ENCODE measurements around the gene TEPSIN. TPM values are rescaled to one million over a fixed set of nuclear protein-coding genes. Genes with fewer than 3 reads are reported as not detected.

Gene TEPSIN
- total and polyA plus RNA-seq, 2 of the 8 experiments (the other 6 are each of a cell fraction or from before 2014, with no cell fraction given) = 22.9 to 28.0 TPM

DNA sequence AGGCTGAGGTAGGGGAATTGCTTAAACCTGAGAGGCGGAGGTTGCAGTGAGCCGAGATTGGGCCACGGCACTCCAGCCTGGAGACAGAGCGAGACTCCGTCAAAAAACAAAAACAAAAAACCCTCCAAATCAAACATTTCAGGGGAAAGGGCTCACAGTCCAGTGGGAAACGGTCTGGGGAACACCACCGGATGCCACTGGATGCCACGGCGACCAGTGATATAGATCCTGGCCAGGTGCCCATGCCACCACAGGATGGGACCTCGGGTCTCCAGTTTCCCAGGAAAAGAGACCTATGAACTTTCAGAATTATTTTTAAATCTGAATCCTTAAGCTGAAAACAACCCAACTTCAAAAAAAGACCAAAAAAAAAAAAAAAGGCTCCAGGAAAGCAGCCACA, 28.4 kb downstream of the TEPSIN start:
- no peak overlapping the region for H3K9ac ChIP-seq (replicated peaks in 1 of 4; ENCODE audit: extremely low read depth in 1 of 4, low read depth in 3 of 4, low read length in 3 of 4)
- CTCF ChIA-PET (ENCODE audit: partially characterized antibody) = interaction anchor here (0.7 to 2.9 kb wide), 8 partner anchors 10 to 327 kb away, joined by 3 to 16 read pairs (median 3); no protein-coding TSS in a partner anchor
- TF ChIP-seq ATF3 (IDR thresholded peaks at IDR 0.05; ENCODE audit: insufficient read depth, low read depth, low read length) (no peak), CTBP2 (IDR thresholded peaks at IDR 0.05; ENCODE audit: borderline replicate concordance, insufficient read depth, insufficient read length, low read length) (no peak), KDM1A (IDR thresholded peaks at IDR 0.05; ENCODE audit: borderline replicate concordance, low read length) (no peak), CBX8 (IDR thresholded peaks at IDR 0.05; ENCODE audit: borderline replicate concordance, low read depth, low read length) (no peak), TEAD4 (IDR thresholded peaks at IDR 0.05; ENCODE audit: low read depth, low read length) (no peak), RNF2 (IDR thresholded peaks at IDR 0.05; ENCODE audit: borderline replicate concordance, low read depth, low read length, missing control alignments, poor library complexity, severe bottlenecking) (no peak), KDM5A (IDR thresholded peaks at IDR 0.05; ENCODE audit: low read length) (no peak), TCF12 (IDR thresholded peaks at IDR 0.05; ENCODE audit: low read depth, low read length) (no peak), BRCA1 (IDR thresholded peaks at IDR 0.05; ENCODE audit: low read depth, low read length) (no peak)
- TF ChIP-seq, protein P1, sequence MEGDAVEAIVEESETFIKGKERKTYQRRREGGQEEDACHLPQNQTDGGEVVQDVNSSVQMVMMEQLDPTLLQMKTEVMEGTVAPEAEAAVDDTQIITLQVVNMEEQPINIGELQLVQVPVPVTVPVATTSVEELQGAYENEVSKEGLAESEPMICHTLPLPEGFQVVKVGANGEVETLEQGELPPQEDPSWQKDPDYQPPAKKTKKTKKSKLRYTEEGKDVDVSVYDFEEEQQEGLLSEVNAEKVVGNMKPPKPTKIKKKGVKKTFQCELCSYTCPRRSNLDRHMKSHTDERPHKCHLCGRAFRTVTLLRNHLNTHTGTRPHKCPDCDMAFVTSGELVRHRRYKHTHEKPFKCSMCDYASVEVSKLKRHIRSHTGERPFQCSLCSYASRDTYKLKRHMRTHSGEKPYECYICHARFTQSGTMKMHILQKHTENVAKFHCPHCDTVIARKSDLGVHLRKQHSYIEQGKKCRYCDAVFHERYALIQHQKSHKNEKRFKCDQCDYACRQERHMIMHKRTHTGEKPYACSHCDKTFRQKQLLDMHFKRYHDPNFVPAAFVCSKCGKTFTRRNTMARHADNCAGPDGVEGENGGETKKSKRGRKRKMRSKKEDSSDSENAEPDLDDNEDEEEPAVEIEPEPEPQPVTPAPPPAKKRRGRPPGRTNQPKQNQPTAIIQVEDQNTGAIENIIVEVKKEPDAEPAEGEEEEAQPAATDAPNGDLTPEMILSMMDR (IDR thresholded peaks at IDR 0.05; ENCODE audit: control extremely low read depth in 1 of 3, insufficient read depth in 1 of 3, low read depth in 1 of 3, low read length in 3 of 3) = no peak

More for the DNA sequence above, 28.4 kb downstream of the TEPSIN start:
- Histone ChIP-seq H4K91ac (replicated peaks; ENCODE audit: insufficient read length, low read length) (no peak overlapping the region), H3K23ac (ENCODE audit: insufficient read length) (no peak overlapping the region), H2BK20ac (ENCODE audit: low read length) (no peak overlapping the region), H3K27ac (ENCODE audit: low read depth, low read length) (no peak overlapping the region), H3K4me2 (ENCODE audit: insufficient read depth in 1 of 2, low read depth in 2 of 2, low read length in 2 of 2) (no peak overlapping the region), H2BK120ac (replicated peaks; ENCODE audit: low read depth, low read length) (no peak overlapping the region), H4K5ac (ENCODE audit: insufficient read length, low read depth, low read length) (no peak overlapping the region), H2AK5ac (ENCODE audit: low read depth, low read length) (no peak overlapping the region), H3K79me1 (ENCODE audit: low read depth, low read length) (peaks cover 5% of the 10 kb centered on the region; the same call in 1 of the 2 replicates), H3K9me3 (ENCODE audit: insufficient read depth in 2 of 2, low read depth in 1 of 2, low read length in 1 of 2) (no peaks in the 10 kb centered on the region), H3K27me3 (replicated peaks in 1 of 4; ENCODE audit: control insufficient read depth in 3 of 4, extremely low read depth in 1 of 4, insufficient read depth in 3 of 4, low read length in 3 of 4) (no peaks in the 10 kb centered on the region), H2BK15ac (ENCODE audit: low read length) (no peak overlapping the region), H3K4me1 (replicated peaks in 1 of 4; ENCODE audit: control insufficient read depth in 3 of 4, insufficient read depth in 4 of 4, low read length in 3 of 4) (no peaks in the 10 kb centered on the region; a peak in 1 of 7 replicates), H3K79me2 (ENCODE audit: control insufficient read depth in 1 of 2, insufficient read depth in 2 of 2, low read length in 2 of 2) (no peaks in the 10 kb centered on the region; a peak in 2 of 4 replicates), H2BK5ac (ENCODE audit: low read depth, low read length) (no peak overlapping the region), H3K36me3 (ENCODE audit: control insufficient read depth in 2 of 4, insufficient read depth in 4 of 4, low read length in 3 of 4) (peaks cover 0 to 3% (median 0%) of the 10 kb centered on the region in 4 experiments; a peak in 2 of 8 replicates), H3K23me2 (ENCODE audit: low read depth, low read length) (peaks cover 3% of the 10 kb centered on the region; the same call in 1 of the 2 replicates), H2AFZ (ENCODE audit: low read length) (no peak overlapping the region), H3K4me3 (ENCODE audit: extremely low read depth in 1 of 4, insufficient read depth in 2 of 4, low read depth in 3 of 4, low read length in 4 of 4) (no peak overlapping the region), H3K14ac (ENCODE audit: insufficient read length) (no peak overlapping the region), H3K18ac (ENCODE audit: extremely low read depth, low read length) (no peak overlapping the region), H3K56ac (replicated peaks; ENCODE audit: insufficient read length, low read depth, low read length) (no peak overlapping the region), H4K20me1 (replicated peaks in 1 of 2; ENCODE audit: control insufficient read depth in 1 of 2, insufficient read depth in 2 of 2, low read length in 2 of 2) (peaks cover 3 to 10% of the 10 kb centered on the region in 2 experiments), H4K8ac (ENCODE audit: extremely low read depth, insufficient read depth, low read length) (no peak overlapping the region), H3K4ac (replicated peaks; ENCODE audit: insufficient read length, low read depth, low read length) (no peak overlapping the region), H2BK12ac (ENCODE audit: low read depth, low read length) (no peak overlapping the region)
- FAIRE-seq (no peak), DNase-seq (ENCODE audit: low read depth in 1 of 2, low spot score in 2 of 2) (no peak)
- WGBS, 2 experiments (ENCODE audit: extremely low coverage in 1 of 2, insufficient coverage in 1 of 2, insufficient read length in 1 of 2, insufficient replicate concordance in 2 of 2, low coverage in 1 of 2, low lambda C conversion rate in 2 of 2, missing lambda C conversion rate in 1 of 2) = 86% methylated on average over 10 of the region's 10 CpGs; no CpG with 5 or more reads in 1 of the 2 experiments
- POLR2A ChIA-PET (ENCODE audit: partially characterized antibody) = no interaction called here

Measured in H1 (cell line).